Measurements from ENCODE around the gene RCL1.
A peak's percentile ranks its signal among the peaks of the same experiment; 100 is the strongest.

The RCL1 gene

GRCh38 chr9:4904322-4905134 is 111.8 kb downstream of the RCL1 start:
- peak; percentile 73 for DNase-seq (ENCODE audit: low read depth)
- TF ChIP-seq CTCF (IDR thresholded peaks at IDR 0.05; ENCODE audit: low read length, missing control alignments): no peak
- no peak overlapping the region for H3K4me3 ChIP-seq (replicated peaks; ENCODE audit: low read depth, low read length)

GRCh38 chr9:4905135-4905490 is 112.4 kb downstream of the RCL1 start:
- DNase-seq (ENCODE audit: low read depth): peak; percentile 47
- no peak for TF ChIP-seq CTCF (IDR thresholded peaks at IDR 0.05; ENCODE audit: low read length, missing control alignments)
- H3K4me3 ChIP-seq (replicated peaks; ENCODE audit: low read depth, low read length): no peak overlapping the region
